ENCODE data around the gene CACNA1B.

CACNA1B gene

DNA sequence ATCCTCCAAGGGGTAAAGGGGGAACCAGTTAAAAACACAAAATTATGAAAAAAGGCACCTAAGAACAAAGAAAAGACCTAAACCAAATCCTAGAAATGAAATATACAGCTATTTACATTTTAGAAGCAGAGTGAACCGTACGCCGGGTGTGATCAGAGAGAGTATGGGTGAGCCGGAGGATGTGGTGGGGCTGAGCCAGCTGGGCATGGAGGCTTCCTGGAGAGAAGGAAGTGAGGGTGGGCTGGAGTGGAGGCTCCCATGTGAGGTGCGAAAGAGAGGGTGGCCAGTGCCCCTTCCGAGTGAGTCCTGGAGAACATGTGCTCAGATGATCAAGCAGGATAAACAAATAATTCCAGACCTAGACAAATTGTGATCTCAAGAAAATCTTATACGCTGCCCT is 111.6 kb downstream of the CACNA1B start:
- Histone ChIP-seq H3K4me3 (ENCODE audit: low read depth, low read length) (no peak overlapping the region), H3K4me1 (ENCODE audit: control insufficient read depth, insufficient read depth, low read length) (no peaks in the 10 kb centered on the region), H3K27ac (ENCODE audit: low read depth, low read length) (no peak overlapping the region), H3K36me3 (ENCODE audit: control insufficient read depth, insufficient read depth, low read length) (peaks cover 27% of the 10 kb centered on the region), H3K9me3 (ENCODE audit: control insufficient read depth, insufficient read depth, low read length) (peaks cover 60% of the 10 kb centered on the region), H3K9ac (ENCODE audit: low read depth, low read length) (no peak overlapping the region), H3K27me3 (ENCODE audit: control insufficient read depth, insufficient read depth, low read length) (no peaks in the 10 kb centered on the region)

GRCh38 chr9:137989999-137990715 is 112.6 kb downstream of the CACNA1B start:
- Histone ChIP-seq H3K36me3 (ENCODE audit: control insufficient read depth, insufficient read depth, low read length) (peaks cover 20% of the 10 kb centered on the region), H3K9me3 (ENCODE audit: control insufficient read depth, insufficient read depth, low read length) (peaks cover 65% of the 10 kb centered on the region), H3K27ac (ENCODE audit: low read depth, low read length) (no peak overlapping the region), H3K4me1 (ENCODE audit: control insufficient read depth, insufficient read depth, low read length) (no peaks in the 10 kb centered on the region), H3K27me3 (ENCODE audit: control insufficient read depth, insufficient read depth, low read length) (no peaks in the 10 kb centered on the region), H3K4me3 (ENCODE audit: low read depth, low read length) (no peak overlapping the region), H3K9ac (ENCODE audit: low read depth, low read length) (no peak overlapping the region)

DNA sequence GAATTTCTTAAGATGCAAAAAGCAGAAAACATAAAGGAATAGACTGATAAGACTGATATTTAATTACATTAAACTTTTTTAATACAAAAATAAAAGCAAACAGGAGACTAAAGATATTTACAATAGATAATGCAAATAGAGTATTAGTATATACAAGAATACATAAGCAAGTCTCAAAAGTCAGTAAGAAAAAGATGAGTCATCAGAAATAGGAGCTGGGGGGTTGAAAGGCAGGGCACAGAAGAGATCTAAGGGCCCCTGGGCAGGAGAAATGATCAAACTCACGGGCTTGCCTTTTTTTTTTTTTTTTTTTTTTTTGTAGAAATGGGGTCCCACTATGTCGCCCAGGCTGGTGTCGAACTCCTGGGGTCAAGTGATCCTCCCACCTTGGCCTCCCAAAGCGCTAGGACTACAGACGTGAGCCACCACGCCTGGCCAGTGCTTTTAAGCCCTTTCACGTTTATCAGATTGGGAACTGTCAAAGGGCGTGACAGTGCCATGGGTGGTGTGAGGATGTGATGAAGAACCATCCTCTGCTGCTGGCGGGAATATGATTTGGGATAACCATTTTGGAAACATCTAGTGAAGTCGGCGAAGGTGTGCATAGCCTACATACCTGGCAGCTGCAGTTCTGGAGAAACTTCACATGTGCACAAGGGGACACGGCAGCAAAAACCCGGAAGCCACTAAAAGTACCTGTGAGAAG is 126.1 kb downstream of the CACNA1B start:
- Histone ChIP-seq H3K4me1 (ENCODE audit: control insufficient read depth, insufficient read depth, low read length) (no peaks in the 10 kb centered on the region), H3K9ac (ENCODE audit: low read depth, low read length) (no peak overlapping the region), H3K4me3 (ENCODE audit: low read depth, low read length) (no peak overlapping the region), H3K9me3 (ENCODE audit: control insufficient read depth, insufficient read depth, low read length) (0 out of 2 replicates have a peak, but pooled peaks cover 3% of the 10 kb centered on the region), H3K27ac (ENCODE audit: low read depth, low read length) (no peak overlapping the region), H3K36me3 (ENCODE audit: control insufficient read depth, insufficient read depth, low read length) (no peaks in the 10 kb centered on the region), H3K27me3 (ENCODE audit: control insufficient read depth, insufficient read depth, low read length) (no peaks in the 10 kb centered on the region)

DNA sequence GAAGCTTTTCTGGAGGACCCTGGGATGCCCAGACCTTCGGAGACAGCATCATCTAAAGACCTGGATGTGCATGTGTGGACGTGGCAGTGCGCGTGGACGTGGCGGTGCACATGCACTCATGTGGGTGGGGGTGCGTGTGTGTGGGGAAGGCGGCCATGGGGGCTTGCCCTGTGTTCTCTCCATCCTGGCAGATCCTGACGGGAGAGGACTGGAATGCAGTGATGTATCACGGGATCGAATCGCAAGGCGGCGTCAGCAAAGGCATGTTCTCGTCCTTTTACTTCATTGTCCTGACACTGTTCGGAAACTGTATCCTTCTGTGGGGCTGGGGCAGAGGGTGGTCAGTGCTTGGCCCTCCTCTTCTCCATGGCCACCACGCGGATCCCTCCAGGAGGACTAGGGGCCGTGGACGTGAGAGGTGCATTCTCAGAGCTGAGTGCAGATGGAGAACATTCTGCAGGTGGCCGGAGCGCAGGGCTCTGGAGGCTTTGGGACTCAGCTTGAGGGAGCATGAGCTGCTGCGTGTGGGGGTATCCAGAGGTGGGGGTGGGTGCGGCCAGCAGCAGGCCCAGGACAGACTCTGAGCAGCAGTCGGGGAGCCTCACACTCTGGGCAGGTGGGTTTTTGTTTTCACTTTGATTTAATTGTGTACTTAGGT is 129.1 kb downstream of the CACNA1B start:
- H3K4me1 ChIP-seq (ENCODE audit: control insufficient read depth, insufficient read depth, low read length) = no peaks in the 10 kb centered on the region
- H3K36me3 ChIP-seq (ENCODE audit: control insufficient read depth, insufficient read depth, low read length) = no peaks in the 10 kb centered on the region
- 0 out of 2 replicates have a peak, but pooled peaks cover 3% of the 10 kb centered on the region for H3K9me3 ChIP-seq (ENCODE audit: control insufficient read depth, insufficient read depth, low read length)
- no peak overlapping the region for H3K27ac ChIP-seq (ENCODE audit: low read depth, low read length)
- H3K9ac ChIP-seq (ENCODE audit: low read depth, low read length) = no peak overlapping the region
- no peaks in the 10 kb centered on the region for H3K27me3 ChIP-seq (ENCODE audit: control insufficient read depth, insufficient read depth, low read length)
- H3K4me3 ChIP-seq (ENCODE audit: low read depth, low read length) = no peak overlapping the region

GRCh38 chr9:138007566-138007917 is 130.0 kb downstream of the CACNA1B start:
- H3K4me3 ChIP-seq (ENCODE audit: low read depth, low read length) = no peak overlapping the region
- no peak overlapping the region for H3K27ac ChIP-seq (ENCODE audit: low read depth, low read length)
- no peaks in the 10 kb centered on the region for H3K4me1 ChIP-seq (ENCODE audit: control insufficient read depth, insufficient read depth, low read length)
- no peaks in the 10 kb centered on the region for H3K27me3 ChIP-seq (ENCODE audit: control insufficient read depth, insufficient read depth, low read length)
- H3K9me3 ChIP-seq (ENCODE audit: control insufficient read depth, insufficient read depth, low read length) = no peaks in the 10 kb centered on the region
- no peak overlapping the region for H3K9ac ChIP-seq (ENCODE audit: low read depth, low read length)
- H3K36me3 ChIP-seq (ENCODE audit: control insufficient read depth, insufficient read depth, low read length) = no peaks in the 10 kb centered on the region

DNA sequence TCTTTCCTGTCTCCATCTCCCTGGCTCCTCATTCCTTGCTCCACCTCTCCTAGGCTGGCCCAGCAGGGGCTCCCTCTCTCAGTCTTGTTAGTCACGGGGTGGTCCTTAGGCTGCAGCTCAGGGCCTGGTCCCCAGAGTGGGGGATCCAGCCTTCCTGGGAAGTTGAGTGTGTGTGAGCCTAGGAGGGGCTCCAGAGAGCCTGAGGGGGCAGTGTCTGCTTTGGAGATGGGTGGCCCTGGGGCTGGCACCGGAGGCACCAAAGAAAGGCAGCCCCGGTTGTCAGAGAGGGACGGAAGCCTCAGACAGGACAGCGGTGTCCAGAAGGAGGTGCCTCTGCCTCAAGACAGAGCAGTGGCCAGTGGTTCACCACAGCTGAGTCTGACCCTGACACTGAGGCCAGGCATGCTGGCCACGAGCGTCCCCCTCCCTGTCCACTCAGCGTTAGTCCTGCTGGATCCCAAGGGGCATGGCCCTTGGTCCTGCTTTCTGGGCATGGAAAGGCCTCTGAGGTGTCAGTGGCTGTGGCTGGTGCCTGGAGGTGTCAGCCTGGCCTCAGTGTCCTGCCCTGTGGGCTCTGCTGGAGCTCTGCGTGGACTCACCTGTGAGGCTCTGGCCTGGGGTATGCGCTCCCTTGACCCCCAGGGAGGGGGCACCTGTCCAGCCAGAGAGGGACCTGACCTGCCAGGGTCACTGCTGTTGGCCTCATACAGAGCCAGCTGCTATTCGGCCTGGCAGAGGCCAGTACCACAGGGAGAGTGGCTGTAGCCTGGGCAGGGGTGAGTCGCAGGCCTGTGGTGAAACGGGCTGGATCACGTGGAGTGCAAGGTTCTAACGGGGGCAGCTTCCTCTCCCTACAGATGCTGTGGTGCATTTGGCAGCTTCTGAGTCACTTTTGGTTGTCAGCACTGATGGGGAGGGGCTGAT is 130.6 kb downstream of the CACNA1B start:
- Histone ChIP-seq H3K9ac (ENCODE audit: low read depth, low read length) (no peak overlapping the region), H3K4me3 (ENCODE audit: low read depth, low read length) (no peak overlapping the region), H3K4me1 (ENCODE audit: control insufficient read depth, insufficient read depth, low read length) (no peaks in the 10 kb centered on the region), H3K9me3 (ENCODE audit: control insufficient read depth, insufficient read depth, low read length) (no peaks in the 10 kb centered on the region), H3K27me3 (ENCODE audit: control insufficient read depth, insufficient read depth, low read length) (no peaks in the 10 kb centered on the region), H3K27ac (ENCODE audit: low read depth, low read length) (no peak overlapping the region), H3K36me3 (ENCODE audit: control insufficient read depth, insufficient read depth, low read length) (no peaks in the 10 kb centered on the region)

DNA sequence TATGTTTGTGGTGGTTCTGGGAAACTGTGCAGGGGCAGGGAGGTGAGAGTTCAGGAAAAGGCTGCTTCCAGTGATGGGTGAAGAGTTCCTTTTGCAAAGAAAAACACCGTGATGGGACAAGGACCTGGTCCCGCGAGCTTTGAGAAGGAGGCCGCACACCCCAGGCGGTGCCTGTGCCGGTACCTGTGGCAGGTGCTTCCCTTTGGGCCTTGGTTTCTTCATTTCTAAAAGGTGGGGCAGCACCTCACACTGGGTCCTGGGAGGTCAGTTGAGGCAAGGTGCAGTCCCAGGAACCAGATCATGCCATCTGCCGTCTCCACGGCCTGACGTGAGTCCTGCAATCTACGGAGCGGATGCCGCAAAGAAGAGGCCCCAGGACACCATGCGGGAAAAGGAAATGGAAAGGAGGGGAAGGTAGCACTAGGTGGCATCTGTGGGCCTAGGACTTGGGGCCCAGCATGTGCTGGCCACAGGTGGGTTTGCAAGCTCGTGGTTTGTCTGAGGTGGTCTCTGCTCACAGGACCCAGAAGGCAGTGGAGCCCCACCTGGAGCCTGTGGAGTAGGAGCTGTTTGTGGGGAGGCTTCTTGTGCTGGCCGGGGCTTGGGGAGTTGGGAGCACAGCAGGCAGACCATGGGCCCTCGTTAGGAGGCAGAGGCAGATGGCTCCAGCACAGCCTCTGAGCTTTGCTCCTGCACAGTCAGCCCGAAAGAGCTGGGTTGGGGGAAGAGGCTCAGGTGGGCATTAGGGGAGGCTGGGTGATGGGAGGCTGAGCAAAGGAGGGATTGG is 131.6 kb downstream of the CACNA1B start:
- Histone ChIP-seq H3K4me1 (ENCODE audit: control insufficient read depth, insufficient read depth, low read length) (no peaks in the 10 kb centered on the region), H3K27me3 (ENCODE audit: control insufficient read depth, insufficient read depth, low read length) (no peaks in the 10 kb centered on the region), H3K4me3 (ENCODE audit: low read depth, low read length) (no peak overlapping the region), H3K9me3 (ENCODE audit: control insufficient read depth, insufficient read depth, low read length) (no peaks in the 10 kb centered on the region), H3K36me3 (ENCODE audit: control insufficient read depth, insufficient read depth, low read length) (no peaks in the 10 kb centered on the region), H3K9ac (ENCODE audit: low read depth, low read length) (no peak overlapping the region), H3K27ac (ENCODE audit: low read depth, low read length) (no peak overlapping the region)

DNA sequence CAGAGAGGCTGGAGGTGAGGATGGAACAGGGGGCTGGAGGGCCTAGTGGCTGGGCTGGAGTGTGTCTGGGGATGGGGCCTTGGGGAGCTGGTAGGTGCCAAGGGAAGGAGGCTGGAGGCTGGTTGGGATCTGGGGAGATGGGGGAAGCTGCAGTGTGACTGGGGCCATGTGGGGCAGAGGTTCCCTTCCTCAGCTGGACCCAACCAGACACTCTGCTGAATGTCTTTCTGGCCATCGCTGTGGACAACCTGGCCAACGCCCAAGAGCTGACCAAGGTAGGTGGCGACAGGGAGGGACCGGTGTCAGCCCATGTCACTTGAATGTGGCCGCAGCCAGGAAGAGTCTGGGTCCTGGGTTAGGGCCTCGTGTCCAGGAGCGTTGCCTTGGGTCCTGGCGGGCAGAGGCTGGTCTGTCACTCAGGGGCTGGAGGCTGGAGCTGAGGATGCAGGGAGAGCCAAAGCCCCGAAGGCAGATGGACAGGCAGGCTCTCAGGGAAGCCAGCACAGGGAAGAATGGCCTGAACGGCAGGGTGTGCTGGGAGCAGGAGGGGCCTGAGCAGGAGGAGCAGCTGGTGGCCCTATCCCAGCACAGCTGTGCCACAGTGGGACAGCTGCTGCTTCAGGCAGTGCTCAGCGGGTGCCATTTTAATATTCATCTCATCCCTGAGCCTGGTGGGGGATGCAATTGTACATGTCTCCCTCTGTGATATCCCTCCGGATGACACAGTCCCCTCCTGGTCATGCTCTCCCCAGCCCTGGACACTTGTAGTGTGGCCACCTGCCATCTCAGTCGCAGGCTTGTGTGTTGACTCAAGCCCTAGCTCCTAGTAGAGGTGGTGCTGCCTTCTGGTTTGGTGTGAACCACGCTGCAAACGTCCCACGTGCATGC is 132.5 kb downstream of the CACNA1B start:
- Histone ChIP-seq H3K27ac (ENCODE audit: low read depth, low read length) (no peak overlapping the region), H3K27me3 (ENCODE audit: control insufficient read depth, insufficient read depth, low read length) (no peaks in the 10 kb centered on the region), H3K4me3 (ENCODE audit: low read depth, low read length) (no peak overlapping the region), H3K4me1 (ENCODE audit: control insufficient read depth, insufficient read depth, low read length) (no peaks in the 10 kb centered on the region), H3K36me3 (ENCODE audit: control insufficient read depth, insufficient read depth, low read length) (no peaks in the 10 kb centered on the region), H3K9me3 (ENCODE audit: control insufficient read depth, insufficient read depth, low read length) (no peaks in the 10 kb centered on the region), H3K9ac (ENCODE audit: low read depth, low read length) (no peak overlapping the region)

DNA sequence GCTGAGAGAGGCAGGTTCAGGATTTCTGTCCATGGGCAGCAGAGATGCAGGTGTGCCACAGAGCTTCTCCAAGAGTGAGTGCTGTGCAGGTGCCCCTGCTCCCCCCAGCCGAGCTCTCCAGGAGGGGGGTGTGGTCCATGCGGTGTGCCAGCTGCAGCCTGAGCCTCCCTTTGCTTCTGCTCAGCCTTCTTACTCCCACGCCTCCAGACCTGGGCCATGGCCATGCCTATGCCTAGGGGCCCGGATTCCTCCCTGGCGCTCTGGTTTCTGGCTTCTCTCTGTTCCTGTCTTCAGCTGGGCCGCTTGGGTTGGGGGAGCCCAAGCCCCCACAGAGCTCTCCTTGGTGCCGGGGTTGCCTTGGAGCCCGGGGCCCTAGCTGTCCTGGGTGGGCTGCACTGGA is 133.3 kb downstream of the CACNA1B start:
- Histone ChIP-seq H3K9me3 (ENCODE audit: control insufficient read depth, insufficient read depth, low read length) (no peaks in the 10 kb centered on the region), H3K9ac (ENCODE audit: low read depth, low read length) (no peak overlapping the region), H3K27me3 (ENCODE audit: control insufficient read depth, insufficient read depth, low read length) (no peaks in the 10 kb centered on the region), H3K4me3 (ENCODE audit: low read depth, low read length) (no peak overlapping the region), H3K36me3 (ENCODE audit: control insufficient read depth, insufficient read depth, low read length) (no peaks in the 10 kb centered on the region), H3K4me1 (ENCODE audit: control insufficient read depth, insufficient read depth, low read length) (no peaks in the 10 kb centered on the region), H3K27ac (ENCODE audit: low read depth, low read length) (no peak overlapping the region)
